Measurements from ENCODE around the gene GPR107.

DNA sequence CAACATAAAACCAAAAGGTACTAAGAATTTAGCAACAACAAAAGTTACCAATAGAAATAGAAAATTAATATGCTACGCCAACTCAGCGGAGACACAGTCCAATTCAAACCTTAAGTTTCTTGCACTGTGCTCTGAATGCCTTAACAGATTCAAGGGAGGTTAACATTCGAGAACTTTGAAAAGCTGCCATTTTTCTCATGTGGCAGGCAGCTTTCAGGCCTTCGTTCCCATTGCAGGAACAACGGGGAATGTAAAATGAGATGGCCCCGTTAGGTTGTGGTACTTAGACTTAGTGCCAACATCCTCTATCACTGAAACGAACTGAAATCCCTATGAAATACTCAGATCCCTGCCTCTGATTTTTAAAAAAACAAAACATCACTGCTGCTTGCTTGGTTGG is 33.1 kb upstream of the GPR107 start:
- TF ChIP-seq, protein P1, sequence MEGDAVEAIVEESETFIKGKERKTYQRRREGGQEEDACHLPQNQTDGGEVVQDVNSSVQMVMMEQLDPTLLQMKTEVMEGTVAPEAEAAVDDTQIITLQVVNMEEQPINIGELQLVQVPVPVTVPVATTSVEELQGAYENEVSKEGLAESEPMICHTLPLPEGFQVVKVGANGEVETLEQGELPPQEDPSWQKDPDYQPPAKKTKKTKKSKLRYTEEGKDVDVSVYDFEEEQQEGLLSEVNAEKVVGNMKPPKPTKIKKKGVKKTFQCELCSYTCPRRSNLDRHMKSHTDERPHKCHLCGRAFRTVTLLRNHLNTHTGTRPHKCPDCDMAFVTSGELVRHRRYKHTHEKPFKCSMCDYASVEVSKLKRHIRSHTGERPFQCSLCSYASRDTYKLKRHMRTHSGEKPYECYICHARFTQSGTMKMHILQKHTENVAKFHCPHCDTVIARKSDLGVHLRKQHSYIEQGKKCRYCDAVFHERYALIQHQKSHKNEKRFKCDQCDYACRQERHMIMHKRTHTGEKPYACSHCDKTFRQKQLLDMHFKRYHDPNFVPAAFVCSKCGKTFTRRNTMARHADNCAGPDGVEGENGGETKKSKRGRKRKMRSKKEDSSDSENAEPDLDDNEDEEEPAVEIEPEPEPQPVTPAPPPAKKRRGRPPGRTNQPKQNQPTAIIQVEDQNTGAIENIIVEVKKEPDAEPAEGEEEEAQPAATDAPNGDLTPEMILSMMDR (conservative IDR thresholded peaks at IDR 0.05 in 1 of 2, IDR thresholded peaks at IDR 0.05 in 1 of 2; ENCODE audit: extremely low read depth in 1 of 2, insufficient read depth in 1 of 2, low read depth in 1 of 2, low read length in 2 of 2): no peak
- no peak for TF ChIP-seq EZH2 (IDR thresholded peaks at IDR 0.05; ENCODE audit: borderline replicate concordance, low read length)

All from mammary epithelial cell (primary cell).